HG02970 (cell line): ENCODE measurements around the gene KLHL14.
"Not testable (repeated sequence)": the region's sequence is repeated elsewhere in the genome, so short reads cannot be mapped to it uniquely, and the experiment has no call there.

Experiments
- ATAC-seq: cut with Tn5 transposase; IDR thresholded peaks from one replicate; pipeline ENCODE4 v1.9.1; 2021; ENCODE audit warnings: mild to moderate bottlenecking, moderate library complexity, moderate number of reproducible peaks; ENCODE audit not compliant: unreplicated experiment, low FRiP score

Gene KLHL14

DNA sequence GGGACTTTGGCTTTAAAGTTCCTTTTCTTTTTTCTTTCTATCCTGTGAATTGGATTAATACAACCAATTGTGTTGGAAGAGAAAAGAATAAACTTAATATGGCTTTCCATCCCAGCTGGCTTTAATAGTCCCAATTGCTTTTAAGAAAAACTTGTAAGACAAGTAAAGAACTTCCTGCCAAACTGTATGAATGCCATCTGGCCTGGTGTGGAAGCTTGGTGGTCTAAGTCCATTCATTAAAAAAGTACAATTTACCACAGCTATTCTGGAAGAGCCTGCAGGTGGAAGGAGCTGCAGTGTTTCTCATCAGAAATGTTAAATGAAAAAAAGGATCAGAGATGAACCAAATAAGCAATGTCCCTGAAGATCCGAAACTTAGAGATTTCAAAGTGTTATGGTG, 103.9 kb downstream of the KLHL14 start:
- no peak for ATAC-seq

DNA sequence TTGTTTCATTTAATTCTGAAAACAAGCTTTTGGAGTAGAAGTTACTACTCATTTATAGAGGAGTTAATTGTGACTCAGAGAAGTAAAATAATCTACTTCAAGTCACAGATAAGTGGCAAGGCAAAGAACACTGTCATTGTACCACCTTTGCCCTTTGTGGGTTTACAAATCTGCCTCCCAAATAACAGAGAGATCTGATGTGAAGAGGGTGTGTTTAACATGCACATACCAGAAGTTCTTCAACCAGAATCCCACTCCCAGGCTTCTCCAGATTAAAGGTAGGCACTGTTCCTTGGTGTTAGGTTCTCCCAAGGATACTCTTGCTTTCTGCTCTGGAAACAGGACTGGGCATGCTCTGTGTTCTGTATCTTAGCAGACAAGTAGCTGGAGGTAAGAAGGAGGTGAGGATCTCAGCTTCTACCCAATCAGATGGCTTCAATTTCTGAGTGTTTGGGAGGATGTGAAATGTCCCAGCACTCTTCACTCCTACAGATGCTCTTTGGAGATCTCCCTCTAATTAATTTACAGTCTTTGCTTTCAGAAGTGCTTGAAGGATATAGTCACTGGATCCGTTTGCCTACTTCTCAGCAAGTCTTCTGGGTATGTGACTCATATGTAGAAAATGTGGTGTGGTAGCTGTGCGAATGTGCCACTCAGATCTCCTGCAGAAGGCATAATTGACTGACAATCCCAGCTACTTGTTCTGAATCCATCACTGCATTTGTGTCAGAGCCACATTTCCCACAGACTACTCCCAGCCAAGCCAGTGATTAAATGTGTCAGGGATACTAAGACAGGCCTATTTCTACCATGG, 111.1 kb downstream of the KLHL14 start:
- ATAC-seq: no peak

DNA sequence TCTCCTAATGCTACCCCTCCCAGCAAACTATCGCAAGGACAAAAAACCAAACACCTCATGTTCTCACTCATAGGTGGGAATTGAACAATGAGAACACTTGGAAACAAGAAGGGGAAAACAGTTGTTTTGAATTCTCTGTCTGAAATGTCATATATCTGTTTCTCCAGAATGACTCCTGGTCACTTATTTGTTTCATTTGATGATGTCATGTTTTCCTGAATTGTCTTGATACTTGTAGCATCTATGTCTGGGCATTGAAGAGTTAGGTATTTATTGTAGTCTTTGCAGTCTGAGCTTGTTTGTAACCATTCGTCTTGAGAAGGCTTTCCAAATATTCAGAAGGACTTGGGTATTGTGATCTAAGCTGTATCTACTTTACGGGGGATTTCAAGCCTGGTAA, 118.3 kb downstream of the KLHL14 start:
- ATAC-seq: not testable (repeated sequence)

DNA sequence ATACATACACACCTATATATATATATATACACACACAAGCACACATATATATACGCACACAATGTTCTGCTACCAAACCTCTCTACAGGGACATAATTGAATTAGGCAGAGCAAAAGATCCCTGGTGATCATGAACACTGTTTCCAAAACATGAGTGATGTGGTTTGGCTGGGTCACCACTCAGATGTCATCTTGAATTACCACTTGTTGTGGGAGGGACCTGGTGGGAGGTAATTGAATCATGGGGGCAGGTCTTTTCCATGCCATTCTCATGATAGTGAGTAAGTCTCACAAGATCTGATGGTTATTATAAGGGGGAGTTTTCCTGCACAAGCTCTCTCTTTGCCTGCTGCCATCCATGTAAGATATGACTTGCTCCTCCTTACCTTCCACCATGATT, 135.2 kb downstream of the KLHL14 start:
- ATAC-seq: not testable (repeated sequence)

DNA sequence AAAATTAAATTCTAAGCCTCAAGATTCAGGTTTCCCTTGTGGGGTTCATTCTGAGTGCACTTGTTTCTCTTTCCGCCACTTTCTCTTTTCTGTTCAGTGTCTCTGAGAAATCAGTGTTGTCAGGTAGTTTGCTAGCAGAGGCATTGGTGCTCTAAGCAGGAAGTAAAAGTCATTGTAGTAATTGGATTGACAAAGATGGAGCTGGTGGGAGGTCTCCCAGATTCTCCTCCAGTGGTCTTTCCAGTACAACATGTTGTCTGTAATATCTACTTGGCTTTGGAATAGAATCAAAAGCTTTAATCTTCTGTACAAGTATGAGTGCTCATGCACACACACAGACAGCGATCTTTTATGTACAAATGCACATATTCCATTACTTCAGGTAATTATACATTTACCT, 135.6 kb downstream of the KLHL14 start:
- ATAC-seq: no peak

DNA sequence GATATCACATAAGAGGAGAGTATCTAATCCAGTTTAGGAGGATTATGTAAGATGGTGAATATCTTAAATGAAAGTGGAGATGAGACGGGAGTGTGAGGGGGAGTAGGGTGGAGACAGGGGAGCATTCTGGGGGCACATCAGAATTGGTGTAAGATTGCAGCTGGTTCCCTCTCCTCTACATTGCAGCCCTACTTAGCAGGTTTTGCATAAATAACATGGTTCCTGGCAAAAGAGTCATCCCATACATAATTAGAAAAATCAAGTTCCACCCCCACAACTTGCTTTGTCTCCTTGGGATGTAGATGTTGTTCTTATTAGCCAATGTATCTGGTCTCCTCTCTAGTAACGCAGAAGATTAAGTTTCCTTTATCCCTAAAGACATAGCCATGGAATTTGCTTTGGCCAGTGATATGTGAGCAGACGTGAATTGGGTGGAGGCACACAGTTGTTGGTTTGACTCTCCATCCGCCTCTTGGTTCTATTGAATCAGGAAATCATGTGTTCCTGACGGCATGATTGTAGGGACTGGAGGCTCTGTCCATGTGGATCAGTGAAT, 137.9 kb downstream of the KLHL14 start:
- no peak for ATAC-seq

DNA sequence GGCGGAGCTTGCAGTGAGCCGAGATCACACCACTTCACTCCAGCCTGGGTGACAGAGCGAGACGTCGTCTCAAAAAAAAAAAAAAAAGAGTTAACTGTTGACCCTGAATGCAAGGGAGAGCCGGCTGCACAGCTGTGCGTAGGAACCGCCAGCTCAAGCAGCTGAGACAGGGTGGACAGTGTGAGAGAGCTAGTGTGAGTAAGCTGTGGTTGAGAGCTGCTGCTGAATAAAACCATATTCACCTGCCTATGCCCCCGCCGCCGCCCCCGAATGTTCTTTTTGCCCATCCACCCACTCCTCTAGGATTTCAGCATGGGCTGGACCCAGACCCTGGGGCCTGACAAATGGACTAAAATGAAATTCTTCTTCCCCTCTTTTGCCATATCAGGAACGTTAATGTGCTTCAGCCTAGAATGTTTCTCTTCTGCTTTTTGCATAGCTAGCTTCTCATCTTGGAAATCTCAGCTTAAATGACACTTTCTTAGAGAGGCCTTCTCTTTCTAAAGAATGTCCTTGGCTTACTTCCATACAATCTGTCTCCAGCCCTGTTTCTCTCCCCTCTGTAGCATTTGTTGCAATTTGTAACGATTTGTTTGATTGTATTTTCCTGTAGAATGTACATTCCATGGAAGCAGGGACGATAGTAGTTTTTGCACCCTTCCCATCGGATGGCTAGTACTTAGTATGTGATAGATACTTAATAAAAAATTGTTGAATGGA, 142.7 kb downstream of the KLHL14 start:
- ATAC-seq: no peak

DNA sequence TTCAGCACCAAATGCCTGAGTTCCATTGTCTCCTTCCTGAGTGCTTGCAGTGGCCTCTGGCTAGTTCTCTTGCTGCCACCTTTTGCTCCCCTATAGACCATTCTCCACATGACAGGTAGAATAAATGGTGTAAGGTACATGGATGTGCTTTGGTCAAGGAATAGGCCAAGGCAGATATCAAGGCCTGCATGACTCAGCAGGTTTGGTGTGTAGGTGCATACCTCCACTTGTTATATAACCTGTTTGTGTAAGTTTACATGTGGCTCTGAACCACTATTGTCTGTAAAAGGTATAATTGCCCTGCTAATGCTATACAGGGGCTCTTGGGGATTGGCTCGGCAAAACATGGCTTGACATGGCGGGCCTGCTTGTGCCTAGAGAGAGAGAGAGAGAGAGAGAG, 143.5 kb downstream of the KLHL14 start:
- no peak for ATAC-seq

DNA sequence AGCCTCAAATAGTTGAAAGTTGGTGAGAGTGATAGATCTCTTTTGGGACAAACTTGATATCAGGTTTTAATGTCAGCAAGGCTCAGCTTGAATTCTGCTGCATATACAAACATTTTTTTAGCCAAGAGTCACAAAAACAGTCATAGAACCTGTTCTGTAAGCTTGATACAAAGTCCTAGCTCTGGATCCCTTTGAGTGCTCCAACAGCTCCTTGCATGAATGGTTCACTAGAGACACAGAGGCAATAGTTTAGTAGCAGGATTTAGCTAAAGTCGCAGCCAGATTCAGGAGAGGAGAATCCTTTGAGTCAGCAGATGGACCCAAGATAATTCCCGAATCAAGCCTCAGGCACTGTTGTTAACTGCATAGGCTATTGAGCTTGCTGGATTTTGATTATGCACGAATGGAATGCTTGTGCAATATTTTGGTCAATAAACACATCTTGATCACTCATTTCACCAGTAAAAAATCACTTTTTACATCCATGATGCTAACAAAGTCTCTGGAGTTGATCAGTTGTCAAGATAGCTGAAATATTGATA, 148.6 kb downstream of the KLHL14 start:
- ATAC-seq: no peak

DNA sequence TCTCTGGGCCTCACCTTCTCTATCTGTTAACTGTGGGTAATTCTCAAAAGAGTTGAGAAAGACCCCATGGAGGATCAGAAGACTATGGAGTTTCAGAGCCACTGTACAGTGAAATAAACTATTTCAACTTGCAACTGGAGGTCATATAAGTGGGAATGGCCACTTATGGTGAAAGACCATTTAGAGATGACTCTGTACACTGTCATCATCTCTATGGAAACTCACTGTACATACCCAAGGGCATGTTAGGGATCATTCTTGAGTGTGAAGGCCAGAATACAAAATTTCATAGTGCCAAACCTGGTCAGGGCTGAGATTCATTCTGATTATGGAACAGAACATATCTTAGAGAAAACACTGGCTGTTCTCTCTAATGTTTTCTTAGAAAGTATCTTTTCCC, 149.3 kb downstream of the KLHL14 start:
- no peak for ATAC-seq
